HEK293T (cell line): Measurements from ENCODE around the gene SPRTN.

ENCODE experiments used
- CTCF ChIA-PET: fragments of 350-600 bp; formaldehyde crosslinking; extraction: SDS; loops from one replicate; lab custom pipeline; 2021; ENCODE audit warnings: antibody characterized with exemption, inconsistent platforms; lab: Yijun Ruan, JAX
- POLR2A ChIA-PET: fragments of 350-600 bp; formaldehyde crosslinking; extraction: SDS; loops from one replicate; lab custom pipeline; 2020; ENCODE audit warnings: antibody characterized with exemption, inconsistent platforms; lab: Yijun Ruan, JAX
- DNase-seq: peaks from one replicate; pipeline ENCODE4 v3.0.0; 2012; ENCODE audit warnings: mixed read lengths; ENCODE audit errors: extremely low spot score
- ARNT ChIP-seq: fragments of 450-650 bp; IDR thresholded peaks from 2 replicates; pipeline ENCODE4 v1.6.1; 2017; ENCODE audit warnings: mild to moderate bottlenecking
- BHLHE40 ChIP-seq: fragments of 450-650 bp; IDR thresholded peaks from 2 replicates; pipeline ENCODE4 v1.6.1; 2016; ENCODE audit warnings: mild to moderate bottlenecking, moderate library complexity, borderline replicate concordance
- ELF4 ChIP-seq: fragments of 450-650 bp; IDR thresholded peaks from 2 replicates; pipeline ENCODE4 v1.6.1; 2017; ENCODE audit warnings: antibody characterized with exemption
- FOXK2 ChIP-seq: fragments of 450-650 bp; IDR thresholded peaks from 2 replicates; pipeline ENCODE4 v1.6.1; 2016; ENCODE audit warnings: mild to moderate bottlenecking
- FOXM1 ChIP-seq: fragments of 450-650 bp; IDR thresholded peaks from 2 replicates; pipeline ENCODE4 v1.6.1; 2017; ENCODE audit warnings: mild to moderate bottlenecking, borderline replicate concordance
- HDGF ChIP-seq: fragments of 450-650 bp; IDR thresholded peaks from 2 replicates; pipeline ENCODE4 v1.6.1; 2017; ENCODE audit warnings: antibody characterized with exemption, borderline replicate concordance
- L3MBTL2 ChIP-seq: fragments of 450-650 bp; conservative IDR thresholded peaks from 2 replicates; pipeline ENCODE4 v1.6.1; 2016; ENCODE audit warnings: mild to moderate bottlenecking
- LEF1 ChIP-seq: fragments of 450-650 bp; IDR thresholded peaks from 2 replicates; pipeline ENCODE4 v1.6.1; 2017; ENCODE audit warnings: mild to moderate bottlenecking, borderline replicate concordance
- NFRKB ChIP-seq: fragments of 450-650 bp; IDR thresholded peaks from 2 replicates; pipeline ENCODE4 v1.6.1; 2016; ENCODE audit warnings: mild to moderate bottlenecking, moderate library complexity
- SP1 ChIP-seq: fragments of 450-650 bp; IDR thresholded peaks from 2 replicates; pipeline ENCODE4 v1.6.1; 2017
- SUZ12 ChIP-seq: fragments of 450-650 bp; IDR thresholded peaks from 2 replicates; pipeline ENCODE4 v1.6.1; 2016; ENCODE audit warnings: mild to moderate bottlenecking
- TARDBP ChIP-seq: fragments of 450-650 bp; IDR thresholded peaks from 2 replicates; pipeline ENCODE4 v1.6.1; 2016
- ZNF384 ChIP-seq: fragments of 450-650 bp; IDR thresholded peaks from 2 replicates; pipeline ENCODE4 v1.6.1; 2016
- TF ChIP-seq, protein P1 (sequence below): fragments of 450-650 bp; IDR thresholded peaks from 2 replicates; pipeline ENCODE4 v1.6.1; 2016

SPRTN gene

GRCh38 chr1:231334079-231334666, 3.9 kb upstream of the SPRTN start:
- ChIA-PET POLR2A (no interaction called here), CTCF (interaction anchor here (0.7 to 1.5 kb wide), 3 partner anchors 18 to 23 kb away, joined by 3 to 9 read pairs (median 4); no protein-coding TSS in a partner anchor)
- no peak for TF ChIP-seq ZNF384
- TF ChIP-seq, protein P1, sequence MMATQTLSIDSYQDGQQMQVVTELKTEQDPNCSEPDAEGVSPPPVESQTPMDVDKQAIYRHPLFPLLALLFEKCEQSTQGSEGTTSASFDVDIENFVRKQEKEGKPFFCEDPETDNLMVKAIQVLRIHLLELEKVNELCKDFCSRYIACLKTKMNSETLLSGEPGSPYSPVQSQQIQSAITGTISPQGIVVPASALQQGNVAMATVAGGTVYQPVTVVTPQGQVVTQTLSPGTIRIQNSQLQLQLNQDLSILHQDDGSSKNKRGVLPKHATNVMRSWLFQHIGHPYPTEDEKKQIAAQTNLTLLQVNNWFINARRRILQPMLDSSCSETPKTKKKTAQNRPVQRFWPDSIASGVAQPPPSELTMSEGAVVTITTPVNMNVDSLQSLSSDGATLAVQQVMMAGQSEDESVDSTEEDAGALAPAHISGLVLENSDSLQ = peak; percentile 14; the same call in 1 of the 2 replicates
- TF ChIP-seq HDGF = no peak
- no peak for TF ChIP-seq LEF1
- DNase-seq = no peak

- DNase-seq = no peak
- no peak for TF ChIP-seq ELF4
- TF ChIP-seq FOXM1 = no peak
- no peak for TF ChIP-seq ARNT
- TF ChIP-seq SP1 = no peak
- TF ChIP-seq BHLHE40 = no peak
- no peak for TF ChIP-seq ZNF384
- no peak for TF ChIP-seq FOXK2
- TF ChIP-seq SUZ12 = no peak
- TF ChIP-seq LEF1 = no peak
- TF ChIP-seq HDGF = no peak
- ChIA-PET CTCF (interaction anchor here (0.6 to 1.9 kb wide), 3 partner anchors 19 to 230 kb away, joined by 4 to 10 read pairs (median 4); no protein-coding TSS in a partner anchor), POLR2A (interaction anchor here (0.5 to 1.7 kb wide), 3 partner anchors 8 to 86 kb away, joined by 3 to 6 read pairs (median 3); no protein-coding TSS in a partner anchor)
These were observed 3.1 kb upstream of the SPRTN start for GRCh38 chr1:231334952-231335351.

- DNase-seq = no peak
- CTCF ChIA-PET = interaction anchor here (0.6 to 1.9 kb wide), 2 partner anchors 20 to 229 kb away, joined by 4 to 10 read pairs; no protein-coding TSS in a partner anchor
- TF ChIP-seq, protein P1 = no peak
- TF ChIP-seq TARDBP = no peak
- TF ChIP-seq L3MBTL2 = peak; percentile 32; the same call in 1 of the 2 replicates
- POLR2A ChIA-PET = interaction anchor here (0.9 to 1.9 kb wide), 4 partner anchors 15 to 85 kb away, joined by 3 to 7 read pairs (median 4); no protein-coding TSS in a partner anchor
These were observed 2.2 kb upstream of the SPRTN start for GRCh38 chr1:231335663-231336602.

DNA sequence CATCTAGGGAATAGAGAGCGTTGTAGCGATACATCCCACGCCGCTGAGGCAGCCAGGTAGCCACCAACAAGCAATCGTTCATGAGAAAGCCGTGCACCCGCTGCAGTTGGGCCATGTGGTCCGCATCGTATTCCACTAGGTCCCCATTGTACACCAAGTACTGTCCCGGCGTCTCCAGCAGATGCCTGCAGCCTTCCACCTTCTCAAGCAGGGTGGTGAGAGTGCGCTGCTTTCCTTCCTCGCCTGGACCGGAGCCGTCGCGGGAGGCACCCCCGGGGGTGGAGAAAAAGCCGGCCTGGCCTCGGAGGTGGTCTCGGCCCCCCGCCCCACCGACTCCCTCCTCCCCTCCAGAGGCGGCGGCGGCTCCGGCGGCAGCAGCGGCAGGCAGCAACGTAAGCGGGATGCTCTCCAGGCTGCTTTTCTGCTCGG, 1.0 kb upstream of the SPRTN start:
- POLR2A ChIA-PET = interaction anchor here (0.7 to 2.5 kb wide), 9 partner anchors 12 to 289 kb away, joined by 3 to 12 read pairs (median 4); partner anchors contain the start of genes EGLN1 and TSNAX
- no peak for DNase-seq
- TF ChIP-seq, protein P1 = no peak
- peak; percentile 19; the same call in 1 of the 2 replicates for TF ChIP-seq L3MBTL2
- TF ChIP-seq SP1 = no peak
- CTCF ChIA-PET = interaction anchor here (1.9 kb wide), 1 partner anchor 22 kb away, joined by 10 read pairs; no protein-coding TSS in a partner anchor

DNA sequence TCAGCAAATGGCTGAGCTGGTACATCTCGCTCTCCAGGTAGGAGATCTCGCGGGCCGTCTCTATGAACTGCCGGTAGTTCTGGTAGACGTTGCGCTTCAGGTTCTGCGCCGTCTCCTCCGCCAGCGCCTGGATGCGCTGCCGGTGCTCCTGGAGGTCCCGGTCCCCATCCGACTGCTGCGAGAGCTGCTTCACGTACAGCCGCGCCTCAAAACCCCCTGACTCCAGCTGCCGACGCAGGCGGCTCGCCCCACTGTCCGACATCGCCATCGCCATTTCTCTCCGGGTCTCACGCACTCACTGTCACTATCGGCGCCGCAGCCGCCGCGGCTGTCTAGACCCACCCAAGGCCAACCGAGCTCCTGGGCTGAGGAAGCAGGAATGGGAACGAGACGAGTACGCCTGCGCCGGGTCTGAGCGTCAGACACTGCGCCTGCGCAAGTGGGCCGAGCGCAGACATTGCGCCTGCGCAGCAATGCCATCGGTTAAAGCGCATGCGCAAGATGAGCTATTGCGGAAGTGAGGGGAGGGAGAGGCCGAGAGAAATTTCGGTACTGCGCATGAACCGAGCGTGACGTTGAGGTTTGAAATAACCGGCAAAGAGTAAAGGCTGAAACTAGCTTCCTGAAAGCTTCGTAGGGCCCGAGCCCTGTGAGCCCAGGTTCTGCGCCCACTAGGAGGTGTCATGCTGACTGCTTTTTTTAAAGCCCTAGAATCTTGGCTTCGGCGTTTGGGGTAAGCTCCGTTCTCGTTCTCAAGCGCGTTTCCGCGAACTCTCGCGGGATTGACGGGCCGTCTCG, 422 bp upstream of the SPRTN start, which contains the start of gene EXOC8:
Gene EXOC8 (minus strand): TSS at position 381 of the 798 bp plus-strand sequence. CDS start 107 bp downstream, at position 274.
- TF ChIP-seq ZNF384 (no peak), LEF1 (no peak), NFRKB (no peak), ELF4 (peak; percentile 100)
- TF ChIP-seq, protein P1 = peak; percentile 88
- ChIA-PET POLR2A (interaction anchor here (0.5 to 2.5 kb wide), 25 partner anchors 9 to 1289 kb away, joined by 3 to 15 read pairs (median 4); partner anchors contain the start of genes EGLN1 and TSNAX), CTCF (interaction anchor here (0.7 to 1.6 kb wide), 5 partner anchors 20 to 266 kb away, joined by 3 to 4 read pairs (median 3); no protein-coding TSS in a partner anchor)
- DNase-seq = peak; percentile 98
